ENCODE results near the gene MTCH1. TPM values are rescaled to one million over a fixed set of nuclear protein-coding genes. Genes with fewer than 3 reads are reported as not detected.

The MTCH1 gene, protein sequence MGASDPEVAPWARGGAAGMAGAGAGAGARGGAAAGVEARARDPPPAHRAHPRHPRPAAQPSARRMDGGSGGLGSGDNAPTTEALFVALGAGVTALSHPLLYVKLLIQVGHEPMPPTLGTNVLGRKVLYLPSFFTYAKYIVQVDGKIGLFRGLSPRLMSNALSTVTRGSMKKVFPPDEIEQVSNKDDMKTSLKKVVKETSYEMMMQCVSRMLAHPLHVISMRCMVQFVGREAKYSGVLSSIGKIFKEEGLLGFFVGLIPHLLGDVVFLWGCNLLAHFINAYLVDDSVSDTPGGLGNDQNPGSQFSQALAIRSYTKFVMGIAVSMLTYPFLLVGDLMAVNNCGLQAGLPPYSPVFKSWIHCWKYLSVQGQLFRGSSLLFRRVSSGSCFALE
- 147 and 229 TPM in 2 replicates for total RNA-seq

DNA sequence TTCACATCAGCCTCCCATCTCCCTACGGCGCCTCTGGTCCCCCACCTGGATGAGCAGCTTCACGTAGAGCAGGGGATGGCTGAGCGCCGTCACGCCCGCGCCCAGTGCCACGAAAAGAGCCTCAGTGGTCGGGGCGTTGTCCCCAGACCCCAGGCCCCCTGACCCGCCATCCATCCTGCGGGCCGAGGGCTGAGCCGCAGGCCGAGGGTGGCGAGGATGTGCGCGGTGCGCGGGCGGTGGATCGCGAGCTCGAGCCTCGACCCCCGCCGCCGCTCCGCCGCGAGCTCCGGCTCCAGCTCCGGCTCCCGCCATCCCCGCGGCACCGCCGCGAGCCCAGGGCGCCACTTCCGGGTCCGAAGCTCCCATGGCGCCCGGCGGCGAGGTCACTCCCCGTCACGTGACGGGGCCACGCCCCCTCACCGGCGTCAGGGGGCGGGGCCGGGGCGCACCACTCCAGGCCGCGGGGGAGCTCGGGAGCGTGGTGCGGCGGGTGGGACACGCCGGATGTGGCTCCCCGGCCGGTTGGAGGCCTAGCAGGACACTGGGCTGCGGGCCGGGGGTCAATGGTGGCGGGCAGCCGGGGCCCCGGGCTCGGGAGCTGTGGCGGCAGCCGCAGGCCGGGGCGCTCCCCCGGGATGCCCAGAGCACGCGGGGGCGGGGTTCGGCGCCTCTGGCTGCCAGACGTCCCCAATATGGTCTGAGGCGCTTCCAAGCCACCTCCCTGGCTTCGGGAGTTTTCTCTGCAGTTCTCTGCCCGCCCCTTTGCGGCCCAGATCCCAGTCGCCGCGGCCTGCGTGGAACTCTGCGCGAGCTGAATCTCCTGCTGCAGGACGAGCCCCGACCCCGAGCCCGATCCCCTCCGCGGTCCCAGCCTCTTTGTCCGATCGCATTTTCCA lies at the start of gene MTCH1:
Gene MTCH1, minus strand, starts transcription at position 389 of the 896 bp plus-strand sequence. Its CDS starts 23 bp downstream, at position 366.

GRCh38 chr6:37005061-37005810 lies 19.2 kb upstream of the MTCH1 start, which contains the start of gene FGD2:
Gene FGD2 (plus strand): TSS chr6:37005655. CDS start chr6:37005818, 163 bp downstream.

DNA sequence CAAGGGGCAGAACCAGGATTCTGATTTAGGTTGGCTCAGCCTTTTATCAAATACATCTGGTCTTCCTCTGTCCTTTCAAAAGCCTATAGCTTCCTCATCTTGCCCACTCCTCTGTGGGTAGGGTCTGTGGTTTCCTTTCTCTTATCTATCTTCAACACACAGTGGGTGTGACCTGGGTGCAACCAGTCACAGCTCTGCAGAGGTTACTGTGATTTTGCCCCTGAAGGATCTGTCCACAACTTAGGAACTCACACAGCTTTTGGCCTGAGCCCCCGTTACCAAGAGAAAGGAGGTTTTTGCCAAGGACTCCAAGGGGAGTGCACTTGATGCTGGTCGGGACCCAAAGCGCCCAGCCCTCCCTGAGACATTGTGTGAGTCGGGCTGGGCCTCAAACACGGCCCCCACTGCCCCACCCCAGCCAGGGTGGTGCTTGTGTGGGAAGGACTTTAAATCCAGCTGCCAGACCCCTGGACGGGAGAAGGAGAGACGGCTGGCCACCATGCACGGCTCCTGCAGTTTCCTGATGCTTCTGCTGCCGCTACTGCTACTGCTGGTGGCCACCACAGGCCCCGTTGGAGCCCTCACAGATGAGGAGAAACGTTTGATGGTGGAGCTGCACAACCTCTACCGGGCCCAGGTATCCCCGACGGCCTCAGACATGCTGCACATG lies 31.6 kb downstream of the MTCH1 start, which contains the start of gene PI16:
Gene PI16, plus strand, starts transcription at position 477 of the 670 bp plus-strand sequence. Its CDS starts 23 bp downstream, at position 500.

Other genes with a start within 250 kb of the MTCH1 start
- 0.09 and 11.4 TPM in 2 replicates for gene CPNE5, start 146.8 kb downstream of the MTCH1 start, total RNA-seq
- 16.5 and 26.5 TPM in 2 replicates for gene PPIL1, start 111.4 kb downstream of the MTCH1 start, total RNA-seq
- gene C6orf89, start 100.2 kb downstream of the MTCH1 start, total RNA-seq, result 31.2 and 31.8 TPM in 2 replicates
- 0.35 and 0.43 TPM in 2 replicates for gene PI16, start 31.5 kb downstream of the MTCH1 start, total RNA-seq
- gene FGD2, start 19.5 kb upstream of the MTCH1 start, total RNA-seq, result not detected in 2 replicates
- gene PIM1, start 184.0 kb upstream of the MTCH1 start, total RNA-seq, result 36.3 and 46.6 TPM in 2 replicates